Panc1 (cell line): Measurements from ENCODE around the gene MORN1. TPM values are rescaled to one million over a fixed set of nuclear protein-coding genes. Genes with fewer than 3 reads are reported as not detected.

Experiments used
- ATAC-seq: fragments of 200-7000 bp; cut with Tn5 transposase; 2 replicates; pipeline ENCODE4 v1.9.1; 2020; ENCODE audit warnings: mild to moderate bottlenecking, moderate library complexity
- BruUV-seq: library from RNA; stranded (reverse); fragments of 400-500 nt; replicated peaks from 2 replicates; lab custom pipeline; 2021; lab: Mats Ljungman, UMichigan
- CTCF ChIA-PET: fragments of 300-600 bp; sonication (Branson Sonifier 250); formaldehyde crosslinking; loops from one replicate; lab custom pipeline; 2022; ENCODE audit warnings: antibody characterized with exemption; lab: Charles Lee
- POLR2A ChIA-PET: fragments of 300-600 bp; sonication (Branson Sonifier 250); formaldehyde crosslinking; loops from one replicate; lab custom pipeline; 2022; ENCODE audit warnings: antibody characterized with exemption; lab: Charles Lee
- DNase-seq: peaks from one replicate; pipeline ENCODE4 v3.0.0-alpha.2; 2010; ENCODE audit warnings: low read depth, low spot score
- H3K27ac ChIP-seq: 2 replicates; pipeline ENCODE4 v1.5.1; 2011; ENCODE audit warnings: mild to moderate bottlenecking, low read length, inconsistent platforms
- H3K27me3 ChIP-seq: fragments of 200-500 bp; sonication (Bioruptor generic); 2 replicates; pipeline ENCODE4 v1.6.0; 2014; ENCODE audit warnings: low read length, inconsistent platforms; ENCODE audit not compliant: control insufficient read depth, insufficient read depth
- H3K36me3 ChIP-seq: fragments of 200-500 bp; sonication (Bioruptor generic); 2 replicates; pipeline ENCODE4 v1.5.1; 2014; ENCODE audit warnings: inconsistent platforms, mild to moderate bottlenecking, low read length, moderate library complexity; ENCODE audit not compliant: control insufficient read depth, insufficient read depth
- H3K4me1 ChIP-seq: 2 replicates; pipeline ENCODE4 v1.5.1; 2011; ENCODE audit warnings: inconsistent platforms, mild to moderate bottlenecking, low read length, moderate library complexity; ENCODE audit not compliant: control insufficient read depth, insufficient read depth
- H3K4me3 ChIP-seq, 2 experiments: 2 replicates each; pipeline ENCODE4 v1.5.1; 2011 to 2012; ENCODE audit warnings: low read depth in 2 of 2, low read length in 2 of 2, mild to moderate bottlenecking in 2 of 2, inconsistent platforms in 1 of 2, moderate library complexity in 1 of 2
- H3K9me3 ChIP-seq: fragments of 200-500 bp; sonication (Bioruptor generic); 2 replicates; pipeline ENCODE4 v1.5.1; 2014; ENCODE audit warnings: low read depth, mild to moderate bottlenecking, inconsistent platforms, low read length, moderate library complexity; ENCODE audit not compliant: control insufficient read depth, insufficient read depth
- CTCF ChIP-seq: fragments of 450-650 bp; IDR thresholded peaks from 2 replicates; pipeline ENCODE4 v1.5.1; 2017; ENCODE audit warnings: mild to moderate bottlenecking
- POLR2AphosphoS5 ChIP-seq: IDR thresholded peaks from 2 replicates; pipeline ENCODE4 v1.6.1; 2012; ENCODE audit warnings: mild to moderate bottlenecking, low read depth, low read length, moderate library complexity
- REST ChIP-seq, 2 experiments: IDR thresholded peaks; 2 replicates each; pipeline ENCODE4 v1.6.1; 2011 to 2012; ENCODE audit warnings: low read depth in 2 of 2, control low read depth in 1 of 2, low read length in 1 of 2, mild to moderate bottlenecking in 1 of 2, moderate library complexity in 1 of 2; ENCODE audit not compliant: insufficient read depth in 1 of 2
- SIN3A ChIP-seq: IDR thresholded peaks from 2 replicates; pipeline ENCODE4 v1.6.1; 2012; ENCODE audit warnings: low read depth, mild to moderate bottlenecking, low read length, moderate library complexity, borderline replicate concordance; ENCODE audit not compliant: insufficient read depth
- TCF7L2 ChIP-seq: IDR thresholded peaks from 2 replicates; pipeline ENCODE4 v1.6.1; 2011; ENCODE audit warnings: mild to moderate bottlenecking, low read depth, low read length, inconsistent platforms
- in situ Hi-C: cut with HindIII; loops from 2 replicates; pipeline ENCODE4 v1.10.0; 2016; ENCODE audit warnings: low sequenced_read_pairs, low pct_unique_long_range_greater_than_20kb
- intact Hi-C: fragments of 100-400 bp; cut with micrococcal nuclease; formaldehyde crosslinking; loops from one replicate; pipeline ENCODE4 v1.10.0; 2022; ENCODE audit not compliant: unreplicated experiment
- total RNA-seq: library from RNA; stranded (reverse); gene quantifications from one replicate; pipeline ENCODE4 v1.2.1, GENCODE V29; 2021; ENCODE audit not compliant: unreplicated experiment

MORN1 gene
- total RNA-seq, 1 experiment from 2014 or later: 21.3 TPM

- DNase-seq (no peak), ATAC-seq (no peak)
- Histone ChIP-seq H3K9me3 (no peaks in the 10 kb centered on the region), H3K36me3 (no peaks in the 10 kb centered on the region), H3K27me3 (no peaks in the 10 kb centered on the region), H3K27ac (no peak overlapping the region), H3K4me3 (no peak overlapping the region), H3K4me1 (peaks cover 13% of the 10 kb centered on the region)
- no TSS peak for BruUV-seq
- POLR2A ChIA-PET: interaction anchor here (0.6 kb wide), 1 partner anchor 836 kb away, joined by 4 read pairs; no protein-coding TSS in a partner anchor
- in situ Hi-C loops: no loop called here
- intact Hi-C loops: no loop called here
- TF ChIP-seq SIN3A: no peak
- TF ChIP-seq CTCF: no peak
- no peak for TF ChIP-seq POLR2AphosphoS5
- TF ChIP-seq TCF7L2: no peak
- no peak for TF ChIP-seq REST (IDR thresholded peaks at IDR 0.05; ENCODE audit: insufficient read depth in 1 of 2, low read depth in 2 of 2, low read length in 1 of 2)
- CTCF ChIA-PET: no interaction called here
These were observed 108.6 kb downstream of the MORN1 start for GRCh38 chr1:2282556-2283270.

- CTCF ChIA-PET: no interaction called here
- Histone ChIP-seq H3K27me3 (no peaks in the 10 kb centered on the region), H3K9me3 (no peaks in the 10 kb centered on the region), H3K36me3 (no peaks in the 10 kb centered on the region), H3K4me1 (peaks cover 19% of the 10 kb centered on the region), H3K27ac (no peak overlapping the region), H3K4me3 (no peak overlapping the region)
- POLR2A ChIA-PET: no interaction called here
- BruUV-seq: no TSS peak
- intact Hi-C loops: no loop called here
- in situ Hi-C loops: no loop called here
- no peak for TF ChIP-seq CTCF
- ATAC-seq: no peak
- no peak for DNase-seq
These were observed 111.5 kb downstream of the MORN1 start for GRCh38 chr1:2279817-2280216.
